Mesodermal cell (in vitro differentiated cells): Measurements from ENCODE around the gene FBF1.

Experiments used
- H3K27ac ChIP-seq: 2 replicates; pipeline ENCODE4 v1.7.0; 2013; ENCODE audit warnings: mild to moderate bottlenecking, low read depth, low read length, moderate library complexity; ENCODE audit not compliant: severe bottlenecking
- H3K36me3 ChIP-seq: 2 replicates; pipeline ENCODE4 v1.7.1; 2013; ENCODE audit warnings: mild to moderate bottlenecking, low read length, moderate library complexity; ENCODE audit not compliant: control insufficient read depth, insufficient read depth
- H3K4me1 ChIP-seq: one replicate; pipeline ENCODE4 v1.7.1; 2013; ENCODE audit warnings: mild to moderate bottlenecking, low read length; ENCODE audit not compliant: insufficient read depth, control insufficient read depth, poor library complexity, severe bottlenecking
- H3K4me3 ChIP-seq: 2 replicates; pipeline ENCODE4 v1.7.0; 2013; ENCODE audit warnings: low read length, control low read depth, mild to moderate bottlenecking; ENCODE audit not compliant: insufficient read depth, poor library complexity, severe bottlenecking; ENCODE audit errors: extremely low read depth
- H3K9me3 ChIP-seq: 2 replicates; pipeline ENCODE4 v1.7.1; 2013; ENCODE audit warnings: mild to moderate bottlenecking, low read length, moderate library complexity; ENCODE audit not compliant: control insufficient read depth
- WGBS, 2 experiments: methylation state at CpG; one replicate each; pipeline ENCODE4 v1.1.5; 2013; ENCODE audit warnings: missing lambda C conversion rate in 2 of 2; ENCODE audit not compliant: insufficient coverage in 2 of 2; 5-methylcytosine and 5-hydroxymethylcytosine counted together

Gene FBF1

GRCh38 chr17:75878174-75878998, 62.5 kb downstream of the FBF1 start, which contains the start of gene TRIM47:
TRIM47 (minus strand) TSS chr17:75878581; CDS start chr17:75878548, 33 bp downstream.
- Histone ChIP-seq H3K4me1 (peaks cover 15% of the 10 kb centered on the region), H3K36me3 (peaks cover 14% of the 10 kb centered on the region), H3K4me3 (peak within 1 kb of the TSS; percentile 58), H3K9me3 (no peaks in the 10 kb centered on the region), H3K27ac (peak within 1 kb of the TSS; percentile 75)
- WGBS, 2 experiments = 7 to 8% methylated on average over 66 to 76 of the region's 87 CpGs

- H3K4me3 ChIP-seq = peak overlapping the region; percentile 58
- WGBS, 2 experiments = 1% methylated on average over 46 to 50 of the region's 56 CpGs
- no peaks in the 10 kb centered on the region for H3K9me3 ChIP-seq
- peaks cover 14% of the 10 kb centered on the region for H3K36me3 ChIP-seq
- peaks cover 20% of the 10 kb centered on the region for H3K4me1 ChIP-seq
- peak overlapping the region; percentile 75 for H3K27ac ChIP-seq
Measured at GRCh38 chr17:75877752-75878173, 63.1 kb downstream of the FBF1 start.

GRCh38 chr17:75876938-75877751, 63.7 kb downstream of the FBF1 start:
- peak overlapping the region; percentile 75 for H3K27ac ChIP-seq
- H3K4me1 ChIP-seq = peaks cover 23% of the 10 kb centered on the region
- peaks cover 14% of the 10 kb centered on the region for H3K36me3 ChIP-seq
- peak overlapping the region; percentile 58 for H3K4me3 ChIP-seq
- 26 to 40% methylated on average over 23 to 39 of the region's 41 CpGs for WGBS, 2 experiments
- no peaks in the 10 kb centered on the region for H3K9me3 ChIP-seq

- peaks cover 23% of the 10 kb centered on the region for H3K4me1 ChIP-seq
- H3K27ac ChIP-seq = peak overlapping the region; percentile 75
- H3K36me3 ChIP-seq = peaks cover 14% of the 10 kb centered on the region
- no peaks in the 10 kb centered on the region for H3K9me3 ChIP-seq
- H3K4me3 ChIP-seq = peak overlapping the region; percentile 58
- 64 to 70% methylated on average over 20 to 21 of the region's 26 CpGs for WGBS, 2 experiments
Measured at GRCh38 chr17:75876190-75876937, 64.5 kb downstream of the FBF1 start.

- Histone ChIP-seq H3K4me3 (no peak overlapping the region), H3K4me1 (peaks cover 23% of the 10 kb centered on the region), H3K36me3 (peaks cover 14% of the 10 kb centered on the region), H3K27ac (no peak overlapping the region), H3K9me3 (no peaks in the 10 kb centered on the region)
- 89 to 91% methylated on average over 4 to 5 of the region's 5 CpGs for WGBS, 2 experiments
Measured at GRCh38 chr17:75875940-75876189, 65.0 kb downstream of the FBF1 start.

GRCh38 chr17:75875182-75875939, 65.5 kb downstream of the FBF1 start:
- WGBS, 2 experiments = 81 to 84% methylated on average over 11 to 12 of the region's 18 CpGs
- Histone ChIP-seq H3K36me3 (peaks cover 14% of the 10 kb centered on the region), H3K4me3 (no peak overlapping the region), H3K9me3 (no peaks in the 10 kb centered on the region), H3K27ac (no peak overlapping the region), H3K4me1 (peaks cover 23% of the 10 kb centered on the region)

GRCh38 chr17:75874323-75875181, 66.3 kb downstream of the FBF1 start:
- WGBS, 2 experiments = 94 to 95% methylated on average over 28 to 32 of the region's 38 CpGs
- Histone ChIP-seq H3K36me3 (peaks cover 14% of the 10 kb centered on the region), H3K9me3 (no peaks in the 10 kb centered on the region), H3K4me1 (peaks cover 25% of the 10 kb centered on the region), H3K27ac (no peak overlapping the region), H3K4me3 (no peak overlapping the region)

- H3K36me3 ChIP-seq = peaks cover 14% of the 10 kb centered on the region
- H3K9me3 ChIP-seq = no peaks in the 10 kb centered on the region
- WGBS, 2 experiments = 93 to 96% methylated on average over 6 to 8 of the region's 11 CpGs
- no peak overlapping the region for H3K4me3 ChIP-seq
- no peak overlapping the region for H3K27ac ChIP-seq
- peaks cover 29% of the 10 kb centered on the region for H3K4me1 ChIP-seq
Measured at GRCh38 chr17:75873587-75874322, 67.1 kb downstream of the FBF1 start.
